HEK293 (cell line): ENCODE results near the gene ARHGAP23.

Experiments used
- EGR2 ChIP-seq: fragments of 450-650 bp; formaldehyde crosslinking; IDR thresholded peaks from 2 replicates; pipeline ENCODE4 v1.5.1; 2016; ENCODE audit warnings: low read depth, missing biosample characterization, missing genetic modification characterization
- HIC1 ChIP-seq: fragments of 450-650 bp; formaldehyde crosslinking; IDR thresholded peaks from 2 replicates; pipeline ENCODE4 v1.5.1; 2016; ENCODE audit warnings: missing biosample characterization, missing genetic modification characterization
- HOXD13 ChIP-seq: sonication (generic); formaldehyde crosslinking; IDR thresholded peaks from 2 replicates; pipeline ENCODE4 v1.8.0; 2022; ENCODE audit warnings: missing genetic modification reagents, borderline replicate concordance
- PRDM1 ChIP-seq: fragments of 450-650 bp; formaldehyde crosslinking; IDR thresholded peaks from 2 replicates; pipeline ENCODE4; 2016; ENCODE audit warnings: missing biosample characterization, missing genetic modification characterization
- PRDM4 ChIP-seq: fragments of 450-650 bp; formaldehyde crosslinking; IDR thresholded peaks from 2 replicates; pipeline ENCODE4 v1.5.1; 2017; ENCODE audit warnings: missing biosample characterization, missing genetic modification characterization
- SCRT2 ChIP-seq: fragments of 450-650 bp; formaldehyde crosslinking; IDR thresholded peaks from 2 replicates; pipeline ENCODE4 v1.5.1; 2016; ENCODE audit warnings: missing biosample characterization, missing genetic modification characterization
- SP2 ChIP-seq: fragments of 450-650 bp; formaldehyde crosslinking; IDR thresholded peaks from 2 replicates; pipeline ENCODE4 v1.5.1; 2016; ENCODE audit warnings: missing biosample characterization, missing genetic modification characterization
- SP3 ChIP-seq: fragments of 450-650 bp; formaldehyde crosslinking; IDR thresholded peaks from 2 replicates; pipeline ENCODE4 v1.5.1; 2016; ENCODE audit warnings: missing biosample characterization, missing genetic modification characterization
- ZBTB11 ChIP-seq: fragments of 450-650 bp; formaldehyde crosslinking; conservative IDR thresholded peaks from 2 replicates; pipeline ENCODE4 v1.5.1; 2016; ENCODE audit warnings: low read depth, missing biosample characterization, missing genetic modification characterization
- ZBTB17 ChIP-seq: fragments of 450-650 bp; formaldehyde crosslinking; IDR thresholded peaks from 2 replicates; pipeline ENCODE4 v1.5.1; 2016; ENCODE audit warnings: missing biosample characterization, missing genetic modification characterization
- ZBTB20 ChIP-seq: fragments of 450-650 bp; formaldehyde crosslinking; IDR thresholded peaks from 2 replicates; pipeline ENCODE4 v1.5.1; 2016; ENCODE audit warnings: missing biosample characterization, missing genetic modification characterization
- ZFP41 ChIP-seq: fragments of 450-650 bp; formaldehyde crosslinking; IDR thresholded peaks from 2 replicates; pipeline ENCODE4 v1.5.1; 2016; ENCODE audit warnings: missing biosample characterization, missing genetic modification characterization, borderline replicate concordance
- ZNF10 ChIP-seq: fragments of 450-650 bp; formaldehyde crosslinking; IDR thresholded peaks from 2 replicates; pipeline ENCODE4 v1.5.1; 2017; ENCODE audit warnings: missing biosample characterization, missing genetic modification characterization
- ZNF133 ChIP-seq: fragments of 450-650 bp; formaldehyde crosslinking; IDR thresholded peaks from 2 replicates; pipeline ENCODE4 v1.5.1; 2016; ENCODE audit warnings: missing biosample characterization, missing genetic modification characterization
- ZNF202 ChIP-seq: fragments of 450-650 bp; formaldehyde crosslinking; IDR thresholded peaks from 2 replicates; pipeline ENCODE4 v1.5.1; 2016; ENCODE audit warnings: missing biosample characterization, missing genetic modification characterization, borderline replicate concordance
- ZNF223 ChIP-seq: fragments of 450-650 bp; formaldehyde crosslinking; IDR thresholded peaks from 2 replicates; pipeline ENCODE4 v1.5.1; 2016; ENCODE audit warnings: missing biosample characterization, missing genetic modification characterization
- ZNF311 ChIP-seq: fragments of 450-650 bp; formaldehyde crosslinking; IDR thresholded peaks from 2 replicates; pipeline ENCODE4 v1.5.1; 2017; ENCODE audit warnings: missing biosample characterization, missing genetic modification characterization, borderline replicate concordance
- ZNF473 ChIP-seq: fragments of 450-650 bp; formaldehyde crosslinking; IDR thresholded peaks from 2 replicates; pipeline ENCODE4 v1.5.1; 2017; ENCODE audit warnings: missing biosample characterization, missing genetic modification characterization
- ZNF571 ChIP-seq: fragments of 450-650 bp; formaldehyde crosslinking; IDR thresholded peaks from 2 replicates; pipeline ENCODE4 v1.5.0; 2017; ENCODE audit warnings: missing biosample characterization, missing genetic modification characterization
- ZNF76 ChIP-seq: fragments of 450-650 bp; formaldehyde crosslinking; IDR thresholded peaks from 2 replicates; pipeline ENCODE4; 2016; ENCODE audit warnings: low read depth, missing biosample characterization, missing genetic modification characterization, borderline replicate concordance
- ZNF843 ChIP-seq: fragments of 450-650 bp; formaldehyde crosslinking; IDR thresholded peaks from 2 replicates; pipeline ENCODE4 v1.5.1; 2016; ENCODE audit warnings: missing biosample characterization, missing genetic modification characterization
- ZSCAN4 ChIP-seq: fragments of 450-650 bp; formaldehyde crosslinking; IDR thresholded peaks from 2 replicates; pipeline ENCODE4 v1.5.1; 2017; ENCODE audit warnings: missing biosample characterization, missing genetic modification characterization
- TF ChIP-seq, protein P1 (sequence below): fragments of 450-650 bp; formaldehyde crosslinking; IDR thresholded peaks from 2 replicates; pipeline ENCODE4 v1.5.1; 2016; ENCODE audit warnings: missing biosample characterization, missing genetic modification characterization
- TF ChIP-seq, protein P2 (sequence below): fragments of 450-650 bp; formaldehyde crosslinking; IDR thresholded peaks from 2 replicates; pipeline ENCODE4 v1.5.1; 2016; ENCODE audit warnings: missing biosample characterization, missing genetic modification characterization

ARHGAP23 gene

DNA sequence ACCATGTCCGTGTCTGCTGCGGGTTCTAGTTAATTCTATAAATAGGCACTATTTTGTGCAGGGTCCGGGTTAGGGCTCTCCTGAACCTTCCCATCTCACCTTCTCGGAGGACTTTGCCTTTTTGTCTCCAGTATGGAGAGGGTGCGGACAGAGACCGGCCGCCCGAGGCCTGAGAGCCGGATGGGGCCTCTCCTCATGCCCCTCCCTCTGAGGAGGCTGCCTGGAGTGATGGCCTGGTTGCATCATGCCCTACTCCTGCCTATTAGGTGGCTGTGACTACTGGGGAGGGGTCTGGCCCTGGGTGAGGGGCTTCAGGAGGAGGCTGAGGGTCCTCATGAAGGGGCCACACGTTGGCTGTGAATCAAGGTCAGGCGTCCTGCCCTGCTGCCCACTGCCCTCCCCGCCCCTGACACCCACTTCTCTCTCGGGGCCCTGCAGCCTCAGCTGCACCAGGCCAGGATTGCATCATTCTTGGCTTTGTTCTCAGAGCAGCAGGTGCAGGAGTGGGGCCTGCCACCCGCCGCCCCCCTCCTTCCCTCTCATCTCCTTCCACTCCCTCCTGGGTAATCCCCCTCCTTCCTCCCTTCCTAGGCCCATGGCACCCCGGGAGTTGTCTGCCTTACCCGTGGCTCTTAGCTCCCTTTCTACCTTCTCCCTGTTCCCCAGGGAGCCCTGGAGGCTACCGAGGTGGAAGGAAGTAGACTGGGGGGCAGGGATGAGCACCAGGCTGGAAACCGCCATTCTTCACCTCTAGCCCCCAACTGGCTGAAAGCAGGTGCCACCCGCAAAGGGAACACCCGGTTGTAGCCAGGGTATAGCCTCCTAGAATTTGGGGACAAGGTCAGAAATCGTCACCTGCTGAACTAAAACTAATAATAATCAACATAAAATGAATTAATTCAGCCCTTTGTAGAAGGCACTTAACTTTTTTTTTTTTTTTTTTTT lies 12.7 kb upstream of the ARHGAP23 start (continued):
- TF ChIP-seq ZNF311 (no peak), ZNF571 (tag by site-specific recombination) (no peak), ZBTB17 (tag by site-specific recombination) (peak; percentile 92), ZNF133 (tag by site-specific recombination) (no peak), SP3 (tag by site-specific recombination) (peak; percentile 76), HIC1 (tag by site-specific recombination) (peak; percentile 68), SCRT2 (tag by site-specific recombination) (peak; percentile 99), ZBTB11 (peak; percentile 21; the same call in 1 of the 2 replicates), ZNF10 (tag by site-specific recombination) (peak; percentile 99), ZBTB20 (peak; percentile 80; the same call in 1 of the 2 replicates), ZNF223 (0 out of 2 replicates have a peak, but pooled peaks have one; percentile 17), ZNF76 (peak; percentile 81), PRDM1 (tag by site-specific recombination) (no peak), ZNF473 (no peak), SP2 (tag by site-specific recombination) (peak; percentile 54), ZNF843 (tag by site-specific recombination) (peak; percentile 75), EGR2 (tag by site-specific recombination) (peak; percentile 92), HOXD13 (CRISPR knock-in tag) (peak; percentile 88), ZNF202 (tag by site-specific recombination) (no peak), ZSCAN4 (tag by site-specific recombination) (peak; percentile 43; the same call in 1 of the 2 replicates), PRDM4 (tag by site-specific recombination) (peak; percentile 94), ZFP41 (tag by site-specific recombination) (no peak)
- TF ChIP-seq, protein P1, sequence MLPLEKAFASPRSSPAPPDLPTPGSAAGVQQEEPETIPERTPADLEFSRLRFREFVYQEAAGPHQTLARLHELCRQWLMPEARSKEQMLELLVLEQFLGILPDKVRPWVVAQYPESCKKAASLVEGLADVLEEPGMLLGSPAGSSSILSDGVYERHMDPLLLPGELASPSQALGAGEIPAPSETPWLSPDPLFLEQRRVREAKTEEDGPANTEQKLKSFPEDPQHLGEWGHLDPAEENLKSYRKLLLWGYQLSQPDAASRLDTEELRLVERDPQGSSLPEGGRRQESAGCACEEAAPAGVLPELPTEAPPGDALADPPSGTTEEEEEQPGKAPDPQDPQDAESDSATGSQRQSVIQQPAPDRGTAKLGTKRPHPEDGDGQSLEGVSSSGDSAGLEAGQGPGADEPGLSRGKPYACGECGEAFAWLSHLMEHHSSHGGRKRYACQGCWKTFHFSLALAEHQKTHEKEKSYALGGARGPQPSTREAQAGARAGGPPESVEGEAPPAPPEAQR (tag by site-specific recombination) = peak; percentile 88
- TF ChIP-seq, protein P2, sequence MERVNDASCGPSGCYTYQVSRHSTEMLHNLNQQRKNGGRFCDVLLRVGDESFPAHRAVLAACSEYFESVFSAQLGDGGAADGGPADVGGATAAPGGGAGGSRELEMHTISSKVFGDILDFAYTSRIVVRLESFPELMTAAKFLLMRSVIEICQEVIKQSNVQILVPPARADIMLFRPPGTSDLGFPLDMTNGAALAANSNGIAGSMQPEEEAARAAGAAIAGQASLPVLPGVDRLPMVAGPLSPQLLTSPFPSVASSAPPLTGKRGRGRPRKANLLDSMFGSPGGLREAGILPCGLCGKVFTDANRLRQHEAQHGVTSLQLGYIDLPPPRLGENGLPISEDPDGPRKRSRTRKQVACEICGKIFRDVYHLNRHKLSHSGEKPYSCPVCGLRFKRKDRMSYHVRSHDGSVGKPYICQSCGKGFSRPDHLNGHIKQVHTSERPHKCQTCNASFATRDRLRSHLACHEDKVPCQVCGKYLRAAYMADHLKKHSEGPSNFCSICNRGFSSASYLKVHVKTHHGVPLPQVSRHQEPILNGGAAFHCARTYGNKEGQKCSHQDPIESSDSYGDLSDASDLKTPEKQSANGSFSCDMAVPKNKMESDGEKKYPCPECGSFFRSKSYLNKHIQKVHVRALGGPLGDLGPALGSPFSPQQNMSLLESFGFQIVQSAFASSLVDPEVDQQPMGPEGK = peak; percentile 97
